K562 (cell line): ENCODE measurements around the gene TUBA1A. TPM values are rescaled to one million over a fixed set of nuclear protein-coding genes. Genes with fewer than 3 reads are reported as not detected.

Experiments
- ARHGAP35 ChIP-seq: fragments of 450-650 bp; IDR thresholded peaks from 2 replicates; pipeline ENCODE4 v1.6.1; 2018; ENCODE audit not compliant: partially characterized antibody
- ATF2 ChIP-seq: sonication (generic); formaldehyde crosslinking; IDR thresholded peaks from 2 replicates; pipeline ENCODE4 v1.8.1; 2022; ENCODE audit warnings: missing genetic modification reagents
- CBX1 ChIP-seq: sonication (generic); IDR thresholded peaks from 2 replicates; pipeline ENCODE4 v1.6.1; 2016; ENCODE audit warnings: antibody characterized with exemption, low read depth, mild to moderate bottlenecking
- GTF2B ChIP-seq: IDR thresholded peaks from 2 replicates; pipeline ENCODE4 v1.6.1; 2011; ENCODE audit not compliant: insufficient read length; ENCODE audit errors: extremely low read depth
- GTF3C2 ChIP-seq: IDR thresholded peaks from 3 replicates; pipeline ENCODE4 v1.6.1; 2011; ENCODE audit warnings: borderline replicate concordance, mild to moderate bottlenecking, moderate library complexity; ENCODE audit not compliant: insufficient read length; ENCODE audit errors: extremely low read depth
- HBP1 ChIP-seq: fragments of 450-650 bp; formaldehyde crosslinking; IDR thresholded peaks from 2 replicates; pipeline ENCODE4 v1.4.0; 2022; ENCODE audit warnings: missing genetic modification characterization
- LCOR ChIP-seq: sonication (generic); formaldehyde crosslinking; IDR thresholded peaks from 2 replicates; pipeline ENCODE4 v1.8.0; 2022; ENCODE audit warnings: mild to moderate bottlenecking, missing genetic modification reagents
- PKNOX1 ChIP-seq: fragments of 450-650 bp; IDR thresholded peaks from 2 replicates; pipeline ENCODE4 v1.6.1; 2016
- SAFB ChIP-seq: fragments of 200-400 bp; formaldehyde crosslinking; IDR thresholded peaks from 2 replicates; pipeline ENCODE4 v1.6.1; 2017; ENCODE audit warnings: low read depth, low read length, borderline replicate concordance
- ZBTB17 ChIP-seq: fragments of 450-650 bp; formaldehyde crosslinking; IDR thresholded peaks from 2 replicates; pipeline ENCODE4 v1.4.0; 2020; ENCODE audit warnings: mild to moderate bottlenecking
- ZFP30 ChIP-seq: fragments of 250-450 bp; sonication (Bioruptor Pico); IDR thresholded peaks from 2 replicates; pipeline ENCODE4 v1.8.0; 2022; ENCODE audit warnings: moderate library complexity, mild to moderate bottlenecking, inconsistent platforms, borderline replicate concordance
- ZNF174 ChIP-seq: fragments of 250-450 bp; sonication (Bioruptor Pico); IDR thresholded peaks from 2 replicates; pipeline ENCODE4 v1.4.0; 2020; ENCODE audit warnings: mild to moderate bottlenecking
- ZNF197 ChIP-seq: fragments of 200-800 bp; sonication (Bioruptor generic); IDR thresholded peaks from 2 replicates; pipeline ENCODE4 v1.6.1; 2016; ENCODE audit warnings: low read depth, missing genetic modification characterization, missing compliant biosample characterization
- ZNF212 ChIP-seq: fragments of 450-650 bp; formaldehyde crosslinking; IDR thresholded peaks from 2 replicates; pipeline ENCODE4 v1.4.0; 2020; ENCODE audit warnings: mild to moderate bottlenecking
- ZNF239 ChIP-seq: fragments of 250-450 bp; sonication (Bioruptor Pico); IDR thresholded peaks from 2 replicates; pipeline ENCODE4 v1.4.0; 2020; ENCODE audit warnings: mild to moderate bottlenecking
- ZNF551 ChIP-seq: fragments of 250-450 bp; sonication (Bioruptor Pico); IDR thresholded peaks from 2 replicates; pipeline ENCODE4 v1.5.0; 2021; ENCODE audit warnings: mild to moderate bottlenecking, moderate library complexity
- ZNF655 ChIP-seq: fragments of 250-450 bp; sonication (Bioruptor Pico); IDR thresholded peaks from 2 replicates; pipeline ENCODE4 v1.5.0; 2021
- ZNF830 ChIP-seq: fragments of 250-450 bp; sonication (Bioruptor Pico); IDR thresholded peaks from 2 replicates; pipeline ENCODE4 v1.5.0; 2021; ENCODE audit warnings: mild to moderate bottlenecking
- polyA plus RNA-seq, 8 experiments: library from polyadenylated mRNA; depleted of rRNA in 4 of 8; stranded (reverse) in 5 of 8; unstranded in 3 of 8; fragments of >200 nt; fragmentation: Nextera tagmentation in 2 of 8; fragmentation: Illumina TruSeq in 1 of 8; extraction: Ambion mirVana in 2 of 8; extraction: Trizol in 1 of 8; gene quantifications; 2 replicates each; pipeline versions ENCODE4 v1.2.1 to v1.2.3, GENCODE V29; 2011 to 2014; ENCODE audit warnings: inconsistent platforms in 1 of 8, missing spikeins in 1 of 8
- total RNA-seq, 7 experiments: library from RNA; depleted of rRNA in 6 of 7; stranded (reverse); fragments of >200 nt in 6 of 7; fragmentation: Illumina TruSeq in 2 of 7; extraction: Trizol in 2 of 7; gene quantifications; 2 replicates each; pipeline versions ENCODE4 v1.2.1 to v1.2.3, GENCODE V29; 2011 to 2021; ENCODE audit warnings: low replicate concordance in 1 of 7

The TUBA1A gene
- total and polyA plus RNA-seq, 9 of the 15 experiments (the other 6 are each of a cell fraction or from before 2014, with no cell fraction given): 7.4 to 45.1 (median 11.9) TPM

- no peak for TF ChIP-seq ATF2 (CRISPR knock-in tag)
- no peak for TF ChIP-seq HBP1 (CRISPR knock-in tag)
- TF ChIP-seq ZNF212 (CRISPR knock-in tag): no peak
- TF ChIP-seq ZNF551 (CRISPR knock-in tag): no peak
- no peak for TF ChIP-seq ZNF174 (CRISPR knock-in tag)
- no peak for TF ChIP-seq ZBTB17
- no peak for TF ChIP-seq ZNF239 (CRISPR knock-in tag)
- TF ChIP-seq SAFB: no peak
- TF ChIP-seq ZNF830 (CRISPR knock-in tag): no peak; the same call in 1 of the 2 replicates
- TF ChIP-seq GTF3C2: no peak
- TF ChIP-seq ARHGAP35: no peak
- peak; percentile 55; the same call in 1 of the 2 replicates for TF ChIP-seq LCOR (CRISPR knock-in tag)
- peak; percentile 39; the same call in 1 of the 2 replicates for TF ChIP-seq CBX1
- peak; percentile 83 for TF ChIP-seq PKNOX1
- no peak for TF ChIP-seq GTF2B
- no peak for TF ChIP-seq ZFP30 (CRISPR knock-in tag)
- no peak for TF ChIP-seq ZNF655 (CRISPR knock-in tag)
- TF ChIP-seq ZNF197: 0 out of 2 replicates have a peak, but pooled peaks have one; percentile 1
These were observed 44.3 kb upstream of the TUBA1A start (continued) for GRCh38 chr12:49232940-49233841.
